Measurements from ENCODE around the gene ETV6.

DNA sequence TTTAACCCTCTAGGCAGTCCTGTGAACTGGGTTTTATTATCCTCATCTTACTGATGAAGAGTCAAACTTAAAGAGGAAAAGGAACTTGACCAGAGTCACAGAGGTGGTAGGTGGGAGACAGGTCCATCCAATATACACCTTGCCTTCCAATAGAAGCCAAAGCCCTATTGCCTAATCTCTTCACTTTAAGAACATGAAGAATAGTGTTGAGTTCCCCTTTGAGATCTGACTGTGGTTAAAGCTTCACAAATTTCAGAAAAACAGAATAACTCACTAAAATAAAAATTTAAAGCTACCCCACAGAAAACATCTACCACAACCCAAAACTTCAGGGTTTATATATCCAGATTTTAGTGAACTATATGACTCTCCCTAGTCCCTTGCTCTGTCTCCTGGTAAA is 115.4 kb downstream of the ETV6 start:
- TF ChIP-seq CTCF (IDR thresholded peaks at IDR 0.05; ENCODE audit: borderline replicate concordance, extremely low read depth, low read length, poor library complexity, severe bottlenecking) (no peak), EZH2 (IDR thresholded peaks at IDR 0.05; ENCODE audit: borderline replicate concordance, low read depth, low read length, severe bottlenecking) (no peak)
